A549 treated with RU486 at 1 μM for 4 hours (cell line): ENCODE data around the gene CCL5. TPM values are rescaled to one million over a fixed set of nuclear protein-coding genes. Genes with fewer than 3 reads are reported as not detected.

Experiments used
- total RNA-seq: library from RNA; stranded (reverse); fragments of 200-300 nt; extraction: Qiagen RNA extraction; gene quantifications from 5 replicates; pipeline ENCODE4 v1.2.3, GENCODE V29; 2022; ENCODE audit warnings: low read depth

CCL5 gene
- 0.88 to 2.2 TPM (median 1.5 TPM) in 5 replicates for total RNA-seq

DNA sequence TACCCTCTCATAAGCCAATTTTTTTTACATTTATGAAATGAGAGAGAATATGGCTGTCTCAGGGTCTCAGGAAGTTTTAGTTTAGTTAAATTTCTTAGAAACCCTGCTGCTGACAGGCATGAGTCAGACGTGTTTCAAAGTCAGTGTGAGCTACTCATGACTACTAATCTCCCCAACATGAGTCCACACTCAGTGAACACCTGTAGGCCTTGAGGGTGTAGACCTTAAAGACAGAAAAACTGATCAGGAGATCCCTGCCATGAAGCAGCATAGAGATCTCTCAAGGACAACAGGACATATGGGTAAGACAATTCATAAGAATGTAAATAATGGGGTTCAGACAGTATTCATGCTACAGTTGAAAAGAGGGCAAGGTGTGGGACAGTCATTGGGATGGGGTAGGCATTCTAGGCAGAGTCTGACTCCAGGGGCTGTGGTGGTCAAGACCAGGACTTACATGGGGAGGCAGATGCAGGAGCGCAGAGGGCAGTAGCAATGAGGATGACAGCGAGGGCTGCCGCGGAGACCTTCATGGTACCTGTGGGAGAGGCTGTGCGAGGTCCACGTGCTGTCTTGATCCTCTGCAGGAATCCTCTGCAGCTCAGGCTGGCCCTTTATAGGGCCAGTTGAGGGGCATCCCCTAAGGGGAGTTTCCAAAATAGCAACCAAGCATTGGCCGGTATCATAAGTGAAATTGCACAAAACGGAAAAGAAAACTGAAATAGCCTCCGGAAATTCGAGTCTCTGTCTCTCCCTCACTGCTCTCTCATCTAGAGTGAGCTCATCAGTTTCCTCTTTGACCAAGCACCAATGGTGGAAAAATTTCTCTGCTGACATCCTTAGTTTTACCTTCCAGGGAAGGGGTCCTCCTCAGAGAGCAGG is at the start of gene CCL5:
Gene CCL5, minus strand, starts transcription at position 588 of the 882 bp plus-strand sequence.

DNA sequence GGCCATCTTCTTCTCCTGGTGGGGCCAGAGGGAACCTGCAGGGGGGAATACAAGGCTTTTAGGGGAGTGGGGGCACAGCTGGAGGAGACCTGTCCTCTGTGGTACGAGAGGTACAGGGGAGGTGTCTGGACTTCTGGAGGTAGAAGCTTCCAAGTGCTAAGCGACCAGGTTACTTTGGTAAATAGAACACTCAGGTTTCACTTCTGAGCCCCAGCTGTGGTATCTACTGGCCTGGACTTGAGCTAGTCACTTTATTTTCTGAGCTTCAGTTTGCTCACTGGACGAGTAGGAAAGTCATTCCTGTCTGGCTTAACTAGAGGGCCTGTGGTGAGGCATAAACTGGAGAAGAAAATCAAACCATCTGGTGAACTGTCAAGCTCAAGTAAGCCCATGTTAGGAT is 11.4 kb downstream of the CCL5 start, which contains the start of gene HEATR9:
Gene HEATR9, minus strand, starts transcription at position 155 of the 400 bp plus-strand sequence. Its CDS starts 149 bp downstream, at position 6.

Other genes starting within 250 kb of the CCL5 start
- gene RASL10B, start 148.7 kb downstream of the CCL5 start, total RNA-seq = 0.05 to 0.13 TPM (median 0.08 TPM) in 4 of 5 replicates, not detected in the other
- gene GAS2L2, start 127.1 kb downstream of the CCL5 start, total RNA-seq = 0.06 to 0.08 TPM (median 0.06 TPM) in 4 of 5 replicates, not detected in the other
- gene C17orf50, start 119.5 kb downstream of the CCL5 start, total RNA-seq = 0.33 to 0.70 TPM (median 0.53 TPM) in 4 of 5 replicates, not detected in the other
- gene MMP28, start 84.7 kb downstream of the CCL5 start, total RNA-seq = 4.1 to 7.9 TPM (median 6.6 TPM) in 5 replicates
- gene TAF15, start 70.9 kb downstream of the CCL5 start, total RNA-seq = 190 to 245 TPM (median 208 TPM) in 5 replicates
- not detected in 5 replicates for gene HEATR9, start 11.5 kb downstream of the CCL5 start, total RNA-seq
- 2.2 to 4.6 TPM (median 3.4 TPM) in 5 replicates for gene RDM1, start 50.4 kb upstream of the CCL5 start, total RNA-seq
- gene LYZL6, start 63.4 kb upstream of the CCL5 start, total RNA-seq = not detected in 5 replicates
- gene CCL16, start 101.1 kb upstream of the CCL5 start, total RNA-seq = not detected in 5 replicates
- not detected in 5 replicates for gene CCL14, start 106.4 kb upstream of the CCL5 start, total RNA-seq
- not detected in 5 replicates for gene CCL15, start 121.2 kb upstream of the CCL5 start, total RNA-seq
- gene CCL23, start 137.6 kb upstream of the CCL5 start, total RNA-seq = not detected in 5 replicates
- not detected in 5 replicates for gene CCL18, start 183.9 kb upstream of the CCL5 start, total RNA-seq
- gene CCL3, start 209.8 kb upstream of the CCL5 start, total RNA-seq = not detected in 5 replicates
- gene CCL4, start 223.5 kb upstream of the CCL5 start, total RNA-seq = not detected in 5 replicates